PC-9 (cell line): Measurements from ENCODE around the gene USH2A. TPM values are rescaled to one million over a fixed set of nuclear protein-coding genes. Genes with fewer than 3 reads are reported as not detected.

Experiments used
- BruUV-seq: library from RNA; stranded (reverse); fragments of 400-500 nt; replicated peaks from 2 replicates; lab custom pipeline; 2021; lab: Mats Ljungman, UMichigan
- CTCF ChIA-PET: fragments of 300-600 bp; sonication (Branson Sonifier 250); formaldehyde crosslinking; loops from one replicate; lab custom pipeline; 2022; ENCODE audit warnings: antibody characterized with exemption; lab: Charles Lee
- POLR2A ChIA-PET: fragments of 300-600 bp; sonication (Branson Sonifier 250); formaldehyde crosslinking; loops from one replicate; lab custom pipeline; 2022; ENCODE audit warnings: antibody characterized with exemption; ENCODE audit not compliant: unreplicated experiment; lab: Charles Lee
- DNase-seq, 2 experiments: peaks; one replicate each; pipeline versions ENCODE4 v3.0.0 to v3.0.0-alpha.2; 2015 to 2022; ENCODE audit warnings: mixed read lengths in 1 of 2
- H2AFZ ChIP-seq: fragments of 200-600 bp; sonication (generic); 2 replicates; pipeline ENCODE4 v1.8.1; 2017; ENCODE audit warnings: antibody characterized with exemption
- H3F3A ChIP-seq: fragments of 200-600 bp; sonication (generic); 2 replicates; pipeline ENCODE4 v1.8.1; 2017; ENCODE audit warnings: antibody characterized with exemption, mild to moderate bottlenecking, low read depth; ENCODE audit not compliant: insufficient read depth
- H3K27ac ChIP-seq: fragments of 200-600 bp; sonication (generic); 2 replicates; pipeline ENCODE4 v1.6.1; 2016; ENCODE audit warnings: mixed run types
- H3K27me3 ChIP-seq: fragments of 200-600 bp; sonication (generic); 2 replicates; pipeline ENCODE4 v1.6.1; 2016; ENCODE audit warnings: low read depth, mixed run types; ENCODE audit not compliant: insufficient read depth
- H3K36me3 ChIP-seq: fragments of 200-600 bp; sonication (generic); 2 replicates; pipeline ENCODE4 v1.6.1; 2016; ENCODE audit warnings: low read depth, mixed run types
- H3K4me1 ChIP-seq: fragments of 200-600 bp; sonication (generic); replicated peaks from 2 replicates; pipeline ENCODE4 v1.6.1; 2016; ENCODE audit warnings: mixed run types; ENCODE audit not compliant: insufficient read depth
- H3K4me2 ChIP-seq: fragments of 200-600 bp; sonication (generic); 2 replicates; pipeline ENCODE4 v1.6.1; 2017; ENCODE audit warnings: mixed run types
- H3K4me3 ChIP-seq: fragments of 200-600 bp; sonication (generic); 2 replicates; pipeline ENCODE4 v1.6.1; 2016; ENCODE audit warnings: mixed run types
- H3K79me2 ChIP-seq: fragments of 200-600 bp; sonication (generic); 2 replicates; pipeline ENCODE4 v1.6.1; 2017; ENCODE audit warnings: low read depth, mixed run types
- H3K9me2 ChIP-seq: fragments of 200-600 bp; sonication (generic); 2 replicates; pipeline ENCODE4 v1.8.1; 2017; ENCODE audit warnings: mild to moderate bottlenecking; ENCODE audit not compliant: insufficient read depth
- H3K9me3 ChIP-seq: fragments of 200-600 bp; sonication (generic); 2 replicates; pipeline ENCODE4 v1.8.1; 2016; ENCODE audit warnings: low read depth; ENCODE audit not compliant: insufficient read depth
- H4K20me1 ChIP-seq: fragments of 200-600 bp; sonication (generic); 2 replicates; pipeline ENCODE4 v1.8.1; 2017; ENCODE audit not compliant: insufficient read depth
- EZH2 ChIP-seq: fragments of 200-600 bp; sonication (generic); IDR thresholded peaks from 2 replicates; pipeline ENCODE4 v1.8.0; 2017; ENCODE audit warnings: antibody characterized with exemption, low read depth
- intact Hi-C: fragments of 100-400 bp; cut with micrococcal nuclease; formaldehyde crosslinking; loops from one replicate; pipeline ENCODE4 v1.10.0; 2022; ENCODE audit not compliant: unreplicated experiment
- total RNA-seq: library from RNA; stranded (reverse); gene quantifications from 2 replicates; pipeline ENCODE4 v1.2.3, GENCODE V29; 2021
- TF ChIP-seq, protein P1 (sequence below): fragments of 200-600 bp; sonication (generic); conservative IDR thresholded peaks from 2 replicates; pipeline ENCODE4 v1.6.1; 2017; ENCODE audit warnings: mixed run types, antibody characterized with exemption, mild to moderate bottlenecking, moderate library complexity

USH2A gene
- total RNA-seq, 1 experiment from 2014 or later = not detected

- Histone ChIP-seq H3K36me3 (no peaks in the 10 kb centered on the region), H3K4me3 (no peak overlapping the region), H3K4me2 (no peak overlapping the region), H4K20me1 (no peaks in the 10 kb centered on the region), H3K79me2 (no peaks in the 10 kb centered on the region), H3K27me3 (no peaks in the 10 kb centered on the region), H3K27ac (no peak overlapping the region), H2AFZ (no peak overlapping the region), H3K9me3 (no peaks in the 10 kb centered on the region), H3K4me1 (no peaks in the 10 kb centered on the region), H3F3A (no peaks in the 10 kb centered on the region), H3K9me2 (0 out of 2 replicates have a peak, but pooled peaks cover 3% of the 10 kb centered on the region)
- intact Hi-C loops = no loop called here
- TF ChIP-seq EZH2 = no peak
- TF ChIP-seq, protein P1, sequence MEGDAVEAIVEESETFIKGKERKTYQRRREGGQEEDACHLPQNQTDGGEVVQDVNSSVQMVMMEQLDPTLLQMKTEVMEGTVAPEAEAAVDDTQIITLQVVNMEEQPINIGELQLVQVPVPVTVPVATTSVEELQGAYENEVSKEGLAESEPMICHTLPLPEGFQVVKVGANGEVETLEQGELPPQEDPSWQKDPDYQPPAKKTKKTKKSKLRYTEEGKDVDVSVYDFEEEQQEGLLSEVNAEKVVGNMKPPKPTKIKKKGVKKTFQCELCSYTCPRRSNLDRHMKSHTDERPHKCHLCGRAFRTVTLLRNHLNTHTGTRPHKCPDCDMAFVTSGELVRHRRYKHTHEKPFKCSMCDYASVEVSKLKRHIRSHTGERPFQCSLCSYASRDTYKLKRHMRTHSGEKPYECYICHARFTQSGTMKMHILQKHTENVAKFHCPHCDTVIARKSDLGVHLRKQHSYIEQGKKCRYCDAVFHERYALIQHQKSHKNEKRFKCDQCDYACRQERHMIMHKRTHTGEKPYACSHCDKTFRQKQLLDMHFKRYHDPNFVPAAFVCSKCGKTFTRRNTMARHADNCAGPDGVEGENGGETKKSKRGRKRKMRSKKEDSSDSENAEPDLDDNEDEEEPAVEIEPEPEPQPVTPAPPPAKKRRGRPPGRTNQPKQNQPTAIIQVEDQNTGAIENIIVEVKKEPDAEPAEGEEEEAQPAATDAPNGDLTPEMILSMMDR = no peak
- BruUV-seq = no TSS peak
- ChIA-PET POLR2A (no interaction called here), CTCF (no interaction called here)
- DNase-seq = no peak
Measured at GRCh38 chr1:215780641-215781040, 642.6 kb downstream of the USH2A start.

DNA sequence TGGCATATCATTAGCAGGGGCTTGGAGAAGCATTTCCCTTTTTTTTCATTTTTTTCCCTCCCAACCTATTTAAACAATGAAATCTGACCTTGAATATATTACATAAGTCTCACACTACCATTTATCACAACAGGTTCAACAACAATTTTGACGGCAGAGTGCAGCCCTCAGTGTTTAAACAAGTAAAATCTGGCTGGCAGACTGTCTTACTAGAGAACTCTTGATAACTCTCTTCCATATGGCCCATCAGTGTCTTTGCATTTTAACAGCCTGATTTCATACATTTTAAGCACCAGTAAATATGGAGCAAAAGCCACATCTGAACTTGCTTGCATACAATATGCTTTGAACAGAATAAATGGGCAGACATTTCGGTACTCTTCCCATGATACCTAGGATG lies 643.1 kb downstream of the USH2A start:
- TF ChIP-seq EZH2 = no peak
- TF ChIP-seq, protein P1 = no peak
- H3K27ac ChIP-seq = no peak overlapping the region
- no TSS peak for BruUV-seq
- no peaks in the 10 kb centered on the region for H4K20me1 ChIP-seq
- no peak overlapping the region for H3K4me3 ChIP-seq
- no peaks in the 10 kb centered on the region for H3K4me1 ChIP-seq
- ChIA-PET CTCF (no interaction called here), POLR2A (no interaction called here)
- 0 out of 2 replicates have a peak, but pooled peaks cover 3% of the 10 kb centered on the region for H3K9me2 ChIP-seq
- no peaks in the 10 kb centered on the region for H3K9me3 ChIP-seq
- no peaks in the 10 kb centered on the region for H3F3A ChIP-seq
- no peak overlapping the region for H2AFZ ChIP-seq
- H3K4me2 ChIP-seq = no peak overlapping the region
- H3K27me3 ChIP-seq = no peaks in the 10 kb centered on the region
- intact Hi-C loops = no loop called here
- no peaks in the 10 kb centered on the region for H3K36me3 ChIP-seq
- H3K79me2 ChIP-seq = no peaks in the 10 kb centered on the region
- DNase-seq = no peak

GRCh38 chr1:215779729-215780128 lies 643.5 kb downstream of the USH2A start:
- Histone ChIP-seq H3K36me3 (no peaks in the 10 kb centered on the region), H3F3A (no peaks in the 10 kb centered on the region), H3K4me2 (no peak overlapping the region), H4K20me1 (no peaks in the 10 kb centered on the region), H3K4me1 (no peaks in the 10 kb centered on the region), H3K27me3 (no peaks in the 10 kb centered on the region), H2AFZ (no peak overlapping the region), H3K79me2 (no peaks in the 10 kb centered on the region), H3K9me3 (no peaks in the 10 kb centered on the region), H3K27ac (no peak overlapping the region), H3K4me3 (no peak overlapping the region), H3K9me2 (0 out of 2 replicates have a peak, but pooled peaks cover 3% of the 10 kb centered on the region)
- POLR2A ChIA-PET = no interaction called here
- intact Hi-C loops = no loop called here
- no peak for DNase-seq
- TF ChIP-seq, protein P1 = no peak
- TF ChIP-seq EZH2 = no peak
- CTCF ChIA-PET = no interaction called here
- no TSS peak for BruUV-seq
